Nephron progenitor cell (in vitro differentiated cells): ENCODE measurements around the gene GPR32.

Experiments
- DNase-seq: peaks from one replicate; pipeline ENCODE4 v3.0.0; 2021
- H3K27ac Mint-ChIP-seq: 2 replicates; pipeline ENCODE4 v1.8.0; 2021; ENCODE audit warnings: mild to moderate bottlenecking, moderate library complexity, mixed read lengths
- H3K27me3 Mint-ChIP-seq: 2 replicates; pipeline ENCODE4 v1.8.0; 2021; ENCODE audit warnings: mild to moderate bottlenecking, low read depth, mixed read lengths; ENCODE audit not compliant: poor library complexity
- H3K36me3 Mint-ChIP-seq: 2 replicates; pipeline ENCODE4 v1.8.0; 2021; ENCODE audit warnings: low read depth, mixed read lengths
- H3K4me1 Mint-ChIP-seq: 2 replicates; pipeline ENCODE4 v1.8.0; 2021; ENCODE audit warnings: mixed read lengths
- H3K4me3 Mint-ChIP-seq: 2 replicates; pipeline ENCODE4 v1.8.0; 2021; ENCODE audit warnings: mild to moderate bottlenecking, moderate library complexity, mixed read lengths
- H3K9me3 Mint-ChIP-seq: 2 replicates; pipeline ENCODE4 v1.8.0; 2021; ENCODE audit warnings: mild to moderate bottlenecking, moderate library complexity, mixed read lengths
- TF ChIP-seq, protein P1 (sequence below): fragments of 200-600 bp; sonication (generic); IDR thresholded peaks from 2 replicates; pipeline ENCODE4 v1.5.0; 2021; ENCODE audit warnings: antibody characterized with exemption

Gene GPR32

DNA sequence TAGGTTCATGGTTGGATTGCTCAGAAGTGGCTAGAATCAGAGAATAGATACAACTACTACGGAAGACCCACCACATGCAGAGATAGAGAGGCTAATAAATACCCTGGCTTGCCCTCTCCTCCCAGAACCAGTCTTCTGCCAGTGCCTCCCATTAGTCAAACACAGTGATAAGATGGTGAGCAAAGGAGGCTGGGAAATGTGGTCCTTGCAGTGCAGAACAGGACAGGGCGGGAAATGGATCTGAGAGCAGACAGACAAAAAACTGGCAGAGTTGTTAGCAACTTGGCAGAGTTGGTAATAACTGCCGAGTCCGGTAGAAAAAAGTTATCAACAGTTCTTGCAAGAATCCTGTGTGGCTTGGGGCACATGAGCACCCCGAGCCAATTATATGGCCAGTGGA lies 44.6 kb downstream of the GPR32 start:
- Mint-ChIP-seq H3K4me1 (peaks cover 15% of the 10 kb centered on the region), H3K4me3 (no peak overlapping the region), H3K9me3 (peaks cover 19% of the 10 kb centered on the region), H3K27ac (no peak overlapping the region), H3K36me3 (no peaks in the 10 kb centered on the region), H3K27me3 (peaks cover 82% of the 10 kb centered on the region)
- no peak for DNase-seq
- TF ChIP-seq, protein P1, sequence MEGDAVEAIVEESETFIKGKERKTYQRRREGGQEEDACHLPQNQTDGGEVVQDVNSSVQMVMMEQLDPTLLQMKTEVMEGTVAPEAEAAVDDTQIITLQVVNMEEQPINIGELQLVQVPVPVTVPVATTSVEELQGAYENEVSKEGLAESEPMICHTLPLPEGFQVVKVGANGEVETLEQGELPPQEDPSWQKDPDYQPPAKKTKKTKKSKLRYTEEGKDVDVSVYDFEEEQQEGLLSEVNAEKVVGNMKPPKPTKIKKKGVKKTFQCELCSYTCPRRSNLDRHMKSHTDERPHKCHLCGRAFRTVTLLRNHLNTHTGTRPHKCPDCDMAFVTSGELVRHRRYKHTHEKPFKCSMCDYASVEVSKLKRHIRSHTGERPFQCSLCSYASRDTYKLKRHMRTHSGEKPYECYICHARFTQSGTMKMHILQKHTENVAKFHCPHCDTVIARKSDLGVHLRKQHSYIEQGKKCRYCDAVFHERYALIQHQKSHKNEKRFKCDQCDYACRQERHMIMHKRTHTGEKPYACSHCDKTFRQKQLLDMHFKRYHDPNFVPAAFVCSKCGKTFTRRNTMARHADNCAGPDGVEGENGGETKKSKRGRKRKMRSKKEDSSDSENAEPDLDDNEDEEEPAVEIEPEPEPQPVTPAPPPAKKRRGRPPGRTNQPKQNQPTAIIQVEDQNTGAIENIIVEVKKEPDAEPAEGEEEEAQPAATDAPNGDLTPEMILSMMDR: no peak

GRCh38 chr19:50815439-50815838 lies 45.2 kb downstream of the GPR32 start:
- Mint-ChIP-seq H3K27me3 (peaks cover 84% of the 10 kb centered on the region), H3K4me1 (peaks cover 20% of the 10 kb centered on the region), H3K36me3 (no peaks in the 10 kb centered on the region), H3K27ac (no peak overlapping the region), H3K9me3 (peaks cover 19% of the 10 kb centered on the region), H3K4me3 (no peak overlapping the region)
- TF ChIP-seq, protein P1: no peak
- DNase-seq: no peak

DNA sequence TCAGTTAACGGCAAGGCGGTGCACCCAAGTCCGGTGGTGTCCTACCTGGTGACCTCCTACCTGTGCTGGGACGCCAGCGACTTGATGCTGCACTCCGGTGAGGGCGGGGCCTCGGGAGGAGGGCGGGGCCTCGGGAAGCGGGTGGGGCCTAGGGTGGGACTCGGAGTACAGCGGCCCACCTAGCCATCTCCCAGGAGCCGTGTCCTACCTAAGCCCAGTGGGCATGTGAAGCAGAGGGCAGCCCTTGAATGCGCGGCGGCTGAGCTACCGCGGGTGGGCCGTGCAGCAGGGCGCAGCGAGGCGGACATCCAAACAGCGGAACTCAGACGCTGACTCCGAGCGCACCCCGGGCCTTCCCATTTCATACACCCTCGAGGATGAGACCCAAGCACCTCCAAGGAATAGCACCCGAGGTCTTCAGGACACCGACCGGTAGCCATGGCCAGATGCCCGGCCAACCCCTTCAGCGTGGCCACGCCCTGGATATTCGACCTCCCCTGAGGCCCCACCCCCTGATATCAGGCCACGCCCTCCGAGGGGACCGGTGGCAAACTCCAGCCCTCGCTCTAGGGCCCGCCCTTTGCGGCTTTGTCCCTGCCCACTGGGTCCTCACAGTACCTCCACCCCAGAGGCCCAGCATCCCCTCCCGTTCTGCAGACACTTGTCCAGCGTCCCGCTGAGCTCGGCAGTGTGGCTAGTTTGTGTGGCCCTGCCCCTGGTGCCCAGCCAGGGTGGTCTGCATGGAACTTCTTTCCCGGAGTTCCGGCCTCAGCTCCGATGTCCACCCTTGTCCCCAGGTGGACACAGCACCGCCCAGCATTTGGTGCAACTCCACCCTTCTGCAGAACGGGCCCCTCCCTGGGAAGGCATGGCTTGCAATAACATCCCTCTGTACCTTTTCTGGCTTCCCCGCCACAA lies 47.9 kb downstream of the GPR32 start:
- peaks cover 19% of the 10 kb centered on the region for H3K9me3 Mint-ChIP-seq
- peaks cover 31% of the 10 kb centered on the region for H3K4me1 Mint-ChIP-seq
- peaks cover 95% of the 10 kb centered on the region for H3K27me3 Mint-ChIP-seq
- peak overlapping the region; percentile 74 for H3K4me3 Mint-ChIP-seq
- peak; percentile 92 for DNase-seq
- H3K27ac Mint-ChIP-seq: no peak overlapping the region
- no peaks in the 10 kb centered on the region for H3K36me3 Mint-ChIP-seq
- TF ChIP-seq, protein P1: no peak

DNA sequence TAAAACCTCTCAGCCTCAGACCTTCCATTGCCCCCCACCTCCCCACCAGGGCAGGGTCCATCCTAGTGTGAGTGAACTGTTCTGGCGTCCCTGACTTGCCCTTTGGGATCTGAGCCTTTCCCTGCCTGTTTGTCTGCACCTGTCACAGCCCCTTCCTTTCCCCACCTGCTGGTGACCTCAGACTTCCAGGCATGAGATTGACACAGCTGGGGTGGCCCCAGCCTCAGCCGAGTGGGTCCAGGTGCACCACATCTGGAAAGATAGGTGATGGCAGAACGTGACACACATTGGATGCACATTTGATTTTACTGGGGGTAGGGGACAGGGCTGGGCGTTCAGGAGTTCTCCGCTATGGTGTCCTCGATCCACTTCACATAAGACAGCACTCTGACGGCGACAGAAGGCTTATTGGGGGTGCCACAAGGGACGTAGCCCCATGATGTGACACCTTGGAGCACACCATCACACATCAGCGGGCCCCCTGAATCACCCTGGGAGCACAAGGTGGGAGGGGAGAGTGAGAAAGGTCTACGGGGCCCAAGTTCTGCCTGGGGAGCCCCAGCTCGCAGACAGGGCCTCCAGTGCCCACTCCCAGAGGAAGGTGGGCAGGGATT lies 48.7 kb downstream of the GPR32 start:
- peaks cover 96% of the 10 kb centered on the region for H3K27me3 Mint-ChIP-seq
- H3K9me3 Mint-ChIP-seq: peaks cover 19% of the 10 kb centered on the region
- H3K4me3 Mint-ChIP-seq: peak overlapping the region; percentile 64
- TF ChIP-seq, protein P1: no peak
- peaks cover 31% of the 10 kb centered on the region for H3K4me1 Mint-ChIP-seq
- no peak for DNase-seq
- no peak overlapping the region for H3K27ac Mint-ChIP-seq
- no peaks in the 10 kb centered on the region for H3K36me3 Mint-ChIP-seq

DNA sequence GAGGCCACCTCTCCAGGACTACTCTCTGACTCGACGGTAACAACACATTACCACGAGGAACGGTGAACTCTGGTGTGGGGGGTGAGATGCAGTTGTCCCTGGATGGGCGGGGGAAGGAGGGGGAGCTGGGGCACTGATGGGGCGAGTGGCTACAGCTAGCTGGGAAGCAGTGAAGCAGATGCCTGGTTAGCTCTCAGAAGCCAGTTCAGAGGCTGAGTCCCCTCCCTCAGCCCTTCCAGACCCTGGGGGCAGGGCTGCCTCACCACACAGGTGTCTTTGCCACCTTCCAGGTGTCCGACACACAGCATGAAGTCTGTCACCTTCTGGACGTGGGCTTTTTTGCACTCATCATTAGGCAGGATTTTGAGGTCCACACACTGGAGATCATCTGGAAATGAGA lies 49.4 kb downstream of the GPR32 start:
- no peak overlapping the region for H3K4me3 Mint-ChIP-seq
- H3K4me1 Mint-ChIP-seq: peaks cover 31% of the 10 kb centered on the region
- peaks cover 95% of the 10 kb centered on the region for H3K27me3 Mint-ChIP-seq
- peaks cover 22% of the 10 kb centered on the region for H3K9me3 Mint-ChIP-seq
- TF ChIP-seq, protein P1: no peak
- DNase-seq: no peak
- no peaks in the 10 kb centered on the region for H3K36me3 Mint-ChIP-seq
- H3K27ac Mint-ChIP-seq: no peak overlapping the region
